ENCODE data around the gene TRIP13.
A peak's percentile ranks its signal among the peaks of the same experiment; 100 is the strongest.

Gene TRIP13

GRCh38 chr5:854966-855743 lies 37.5 kb upstream of the TRIP13 start:
- no peak for DNase-seq

GRCh38 chr5:855771-856530 lies 36.7 kb upstream of the TRIP13 start:
- no peak for DNase-seq

GRCh38 chr5:856531-857425 lies 35.9 kb upstream of the TRIP13 start:
- no peak for DNase-seq

GRCh38 chr5:858726-859125 lies 34.0 kb upstream of the TRIP13 start:
- no peak for DNase-seq

- no peak for DNase-seq
Measured at GRCh38 chr5:859391-859790, 33.3 kb upstream of the TRIP13 start.

GRCh38 chr5:859798-860296 lies 32.8 kb upstream of the TRIP13 start:
- no peak for DNase-seq

- no peak for DNase-seq
Measured at GRCh38 chr5:860506-861150, 32.1 kb upstream of the TRIP13 start.

GRCh38 chr5:861442-862366 lies 31.0 kb upstream of the TRIP13 start:
- DNase-seq, result no peak

- DNase-seq, result peak; percentile 36
Measured at GRCh38 chr5:862367-863243, 30.1 kb upstream of the TRIP13 start.

- no peak for DNase-seq
Measured at GRCh38 chr5:863244-863805, 29.4 kb upstream of the TRIP13 start.

- DNase-seq, result no peak
Measured at GRCh38 chr5:864492-865167, 28.1 kb upstream of the TRIP13 start.

- no peak for DNase-seq
Measured at GRCh38 chr5:865168-865521, 27.5 kb upstream of the TRIP13 start.

GRCh38 chr5:865771-866170 lies 26.9 kb upstream of the TRIP13 start:
- no peak for DNase-seq

- no peak for DNase-seq
Measured at GRCh38 chr5:867300-867870, 25.3 kb upstream of the TRIP13 start.

GRCh38 chr5:868428-869135 lies 24.1 kb upstream of the TRIP13 start:
- DNase-seq, result no peak

- no peak for DNase-seq
Measured at GRCh38 chr5:870956-871355, 21.7 kb upstream of the TRIP13 start.

- DNase-seq, result no peak
Measured at GRCh38 chr5:871596-872298, 20.9 kb upstream of the TRIP13 start.

Measured in right kidney (tissue), 1 donor.